HG02759 (cell line): ENCODE results near the gene CDC73.
"Not testable (repeated sequence)": the region's sequence is repeated elsewhere in the genome, so short reads cannot be mapped to it uniquely, and the experiment has no call there.

ENCODE experiments used
- ATAC-seq: cut with Tn5 transposase; IDR thresholded peaks from one replicate; pipeline ENCODE4 v1.9.1; 2021; ENCODE audit warnings: mild to moderate bottlenecking, moderate library complexity; ENCODE audit not compliant: unreplicated experiment

The CDC73 gene

GRCh38 chr1:193278968-193279367 is 157.1 kb downstream of the CDC73 start:
- ATAC-seq, result no peak

- ATAC-seq, result no peak
Observed at GRCh38 chr1:193281894-193282293, 160.1 kb downstream of the CDC73 start.

GRCh38 chr1:193283016-193283415 is 161.2 kb downstream of the CDC73 start:
- ATAC-seq, result no peak

DNA sequence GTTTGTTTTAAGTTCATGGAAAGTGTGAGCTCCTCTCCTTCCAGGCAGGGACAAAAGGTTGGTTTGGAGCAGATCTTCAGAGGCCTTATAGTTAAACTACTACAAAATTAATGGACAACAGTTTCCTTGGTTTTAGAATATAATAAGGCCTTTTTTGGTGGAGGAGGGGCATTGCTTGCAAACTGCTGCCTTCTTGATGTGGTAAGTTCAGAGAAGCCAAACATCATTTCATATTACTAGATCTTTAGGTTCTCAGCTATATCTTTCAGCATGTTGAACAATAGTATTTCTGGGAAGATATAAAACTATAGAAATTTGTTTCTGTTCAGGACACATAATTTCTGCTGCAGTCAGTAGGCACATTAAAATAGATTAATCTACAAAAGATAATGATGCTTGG is 162.4 kb downstream of the CDC73 start:
- no peak for ATAC-seq

DNA sequence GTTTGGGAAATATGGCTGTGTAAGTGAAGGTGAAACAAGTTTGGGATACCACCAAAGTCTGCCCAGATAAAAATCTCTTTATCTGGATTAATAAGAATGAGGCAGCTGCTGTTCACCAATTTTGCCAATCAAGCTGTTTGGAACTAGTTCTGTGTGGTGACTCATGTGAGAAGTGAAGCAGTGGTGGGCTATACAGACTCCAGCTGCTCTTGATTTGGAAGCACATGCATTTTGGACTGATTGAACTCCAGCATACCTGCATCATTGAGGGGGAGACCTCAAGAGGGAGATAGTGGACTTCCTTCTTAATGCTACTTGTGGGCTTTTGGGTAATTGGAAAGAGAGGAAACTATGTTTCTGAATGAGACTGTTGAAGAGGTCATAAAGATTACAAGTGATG is 163.8 kb downstream of the CDC73 start:
- ATAC-seq, result no peak

DNA sequence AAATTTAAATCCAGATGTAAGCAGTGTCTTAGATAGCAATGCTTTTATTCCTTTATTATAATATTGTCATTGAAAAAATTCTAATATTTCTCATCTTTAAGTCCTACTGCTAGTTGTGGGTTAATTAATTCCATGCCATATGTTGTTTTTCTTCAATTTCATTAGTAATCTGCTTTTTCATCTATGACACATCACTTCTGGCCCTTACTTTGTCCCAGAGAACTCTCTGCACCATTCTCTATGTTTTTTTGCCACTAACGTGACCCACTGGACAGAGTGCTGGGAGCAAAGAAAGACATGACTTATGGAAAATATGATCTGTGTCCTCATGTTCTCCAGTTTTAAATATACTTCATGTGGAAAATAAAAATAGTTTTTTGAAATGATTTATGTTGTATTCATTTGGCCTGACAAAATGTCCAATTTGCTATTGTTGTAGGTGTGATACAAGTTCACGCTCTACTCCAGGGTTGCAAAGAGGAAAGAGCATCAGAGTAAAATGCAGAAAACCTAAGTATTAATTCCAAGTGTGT is 166.8 kb downstream of the CDC73 start:
- not testable (repeated sequence) for ATAC-seq

DNA sequence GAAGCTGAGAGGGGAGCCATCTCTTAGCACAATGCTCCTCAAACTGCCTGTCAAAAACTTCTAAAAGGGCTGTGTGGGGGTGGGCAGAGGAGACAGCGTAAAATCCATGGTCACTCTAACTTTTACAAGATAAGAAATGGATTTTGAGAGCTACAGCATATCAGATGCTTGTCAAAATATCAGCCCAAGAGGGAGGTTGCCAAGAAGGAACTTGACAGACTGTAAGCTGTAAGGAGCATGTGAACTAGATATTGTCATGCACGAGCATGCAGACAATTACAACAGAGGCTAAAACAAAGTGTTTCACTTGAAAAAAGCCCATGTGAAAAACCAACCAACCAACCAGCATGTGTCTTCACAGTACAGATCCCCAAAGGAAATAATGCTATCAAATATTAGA is 171.9 kb downstream of the CDC73 start:
- no peak for ATAC-seq

DNA sequence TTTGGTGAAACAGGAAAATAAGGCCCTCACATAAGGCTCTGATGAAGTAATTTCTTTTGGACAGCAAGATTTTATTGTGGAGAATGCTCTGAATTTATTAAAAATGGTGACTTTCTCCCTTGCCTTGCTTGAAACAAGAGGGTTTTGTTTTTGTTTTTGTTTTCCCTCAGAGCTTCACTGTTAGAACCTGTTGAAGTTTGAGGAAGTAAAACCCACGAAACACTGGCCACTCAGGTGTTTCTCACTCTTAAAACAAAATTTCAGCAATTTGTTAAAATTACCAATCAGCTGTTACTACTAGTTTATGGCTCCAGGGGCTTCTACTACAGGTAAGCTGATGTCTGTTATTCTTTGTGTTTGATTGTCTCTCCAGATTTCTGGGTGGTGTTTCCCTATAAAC is 177.2 kb downstream of the CDC73 start:
- no peak for ATAC-seq

DNA sequence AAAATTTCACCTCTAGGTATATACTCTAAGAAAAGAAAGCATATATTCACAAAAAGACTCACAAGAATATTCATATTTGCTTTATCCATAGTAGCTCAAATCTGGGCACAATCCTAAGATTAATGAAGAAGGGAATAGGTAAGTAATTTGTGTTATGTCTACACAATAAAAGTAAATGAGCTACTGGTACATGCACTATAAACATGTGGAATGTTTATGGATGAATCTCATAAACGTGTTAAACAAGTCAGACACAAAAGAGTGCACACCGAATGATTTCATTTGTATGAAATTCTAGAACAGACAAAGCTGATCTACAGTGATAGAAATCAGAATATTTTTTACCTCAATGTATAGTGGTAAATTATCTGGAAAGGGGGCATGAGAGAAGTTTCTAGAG is 179.9 kb downstream of the CDC73 start:
- ATAC-seq, result no peak

DNA sequence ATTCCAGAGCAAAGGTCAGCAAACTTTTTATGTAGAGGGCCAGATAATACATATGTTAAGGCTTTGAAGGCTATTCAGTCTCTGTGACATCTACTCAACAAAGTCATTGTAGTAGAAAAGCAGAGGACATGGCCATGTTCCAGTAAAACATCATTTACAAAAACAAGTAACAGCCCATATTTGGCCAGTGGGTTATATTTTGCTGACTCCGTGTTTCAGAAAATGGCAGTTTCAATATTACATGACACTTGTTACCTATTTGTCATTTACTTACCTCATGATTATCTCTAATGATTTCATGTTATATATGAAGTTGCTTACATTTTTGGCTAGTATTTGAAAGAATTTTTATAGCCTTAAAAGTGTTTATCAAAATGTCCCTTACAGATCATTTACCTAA is 182.0 kb downstream of the CDC73 start:
- no peak for ATAC-seq
